CD4-positive, alpha-beta T cell (primary cell): ENCODE data around the gene IFNAR1. TPM values are rescaled to one million over a fixed set of nuclear protein-coding genes. Genes with fewer than 3 reads are reported as not detected.

Experiments
- ATAC-seq: fragments of 200-7000 bp; cut with Tn5 transposase; one replicate; pipeline ENCODE4 v1.10.0; 2022; ENCODE audit warnings: mild to moderate bottlenecking; ENCODE audit not compliant: poor library complexity
- CTCF ChIA-PET: fragments of 350-600 bp; sonication (Branson Sonifier 250); formaldehyde crosslinking; loops from one replicate; lab custom pipeline; 2021; ENCODE audit warnings: antibody characterized with exemption, inconsistent platforms; lab: Charles Lee
- POLR2A ChIA-PET: fragments of 350-600 bp; sonication (Branson Sonifier 250); formaldehyde crosslinking; loops from one replicate; lab custom pipeline; 2021; ENCODE audit warnings: antibody characterized with exemption, inconsistent platforms; lab: Charles Lee
- DNase-seq, 14 experiments: peaks; one replicate each; pipeline ENCODE4 v3.0.0-alpha.2; 2013 to 2020; ENCODE audit warnings: mixed read lengths in 2 of 14
- H3K27ac ChIP-seq, 2 donors: one replicate each; pipeline versions ENCODE4 v1.5.1 to v1.7.0; 2013; ENCODE audit warnings: low read length in 2 of 2, low read depth in 1 of 2, mild to moderate bottlenecking in 1 of 2
- H3K27me3 ChIP-seq, 2 experiments: 1 replicate in 1 of 2; 2 replicates in 1 of 2; pipeline versions ENCODE4 v1.6.1 to v1.7.0; 2013; ENCODE audit warnings: low read length in 2 of 2, control low read depth in 1 of 2, mild to moderate bottlenecking in 1 of 2, moderate library complexity in 1 of 2; ENCODE audit not compliant: insufficient read depth in 2 of 2, control insufficient read depth in 1 of 2
- H3K36me3 ChIP-seq: one replicate; pipeline ENCODE4 v1.6.1; 2013; ENCODE audit warnings: low read length, control low read depth; ENCODE audit not compliant: insufficient read depth
- H3K4me1 ChIP-seq: one replicate; pipeline ENCODE4 v1.6.1; 2013; ENCODE audit warnings: low read length, control low read depth; ENCODE audit not compliant: insufficient read depth
- H3K4me3 ChIP-seq: one replicate; pipeline ENCODE4 v1.5.1; 2013; ENCODE audit warnings: mild to moderate bottlenecking, low read length, moderate library complexity
- H3K9me3 ChIP-seq, 2 experiments: 1 replicate in 1 of 2; 2 replicates in 1 of 2; pipeline versions ENCODE4 v1.6.1 to v1.7.0; 2013; ENCODE audit warnings: low read length in 2 of 2, mild to moderate bottlenecking in 2 of 2, control low read depth in 1 of 2, moderate library complexity in 1 of 2; ENCODE audit not compliant: control insufficient read depth in 1 of 2, insufficient read depth in 1 of 2
- H3K27ac Mint-ChIP-seq: one replicate; pipeline ENCODE4 v1.8.0; 2020; ENCODE audit warnings: mixed read lengths
- H3K27me3 Mint-ChIP-seq: one replicate; pipeline ENCODE4 v1.8.0; 2021; ENCODE audit warnings: mixed read lengths
- H3K36me3 Mint-ChIP-seq: one replicate; pipeline ENCODE4 v1.8.0; 2021; ENCODE audit warnings: low read depth, mixed read lengths
- H3K4me1 Mint-ChIP-seq: one replicate; pipeline ENCODE4 v1.8.0; 2021; ENCODE audit warnings: low read depth, mixed read lengths
- H3K4me3 Mint-ChIP-seq: one replicate; pipeline ENCODE4 v1.8.0; 2020; ENCODE audit warnings: mild to moderate bottlenecking, mixed read lengths
- H3K9me3 Mint-ChIP-seq: one replicate; pipeline ENCODE4 v1.8.0; 2020; ENCODE audit warnings: mixed read lengths
- intact Hi-C, 2 experiments: fragments of 100-400 bp; cut with DNase I in 1 of 2; cut with micrococcal nuclease in 1 of 2; formaldehyde crosslinking; loops; one replicate each; pipeline versions ENCODE4 v1.15.1 to v1.9.0; 2023 to 2025; cut with DNase I, micrococcal nuclease
- total RNA-seq, 174 experiments: library from RNA in 2 of 174; stranded (reverse) in 2 of 174; gene quantifications; one replicate each; pipeline ENCODE4 v1.2.3 and lab custom pipeline; 2021 to 2026
- TF ChIP-seq, protein P1 (sequence below): fragments of 200-600 bp; IDR thresholded peaks from one replicate; pipeline ENCODE4 v1.8.0; 2022; ENCODE audit warnings: antibody characterized with exemption, mild to moderate bottlenecking

Gene IFNAR1
- total RNA-seq, 2 experiments from 2014 or later, result 20.4 to 26.8 TPM

- H3K4me1 ChIP-seq, result peaks cover 18% of the 10 kb centered on the region
- TF ChIP-seq, protein P1, sequence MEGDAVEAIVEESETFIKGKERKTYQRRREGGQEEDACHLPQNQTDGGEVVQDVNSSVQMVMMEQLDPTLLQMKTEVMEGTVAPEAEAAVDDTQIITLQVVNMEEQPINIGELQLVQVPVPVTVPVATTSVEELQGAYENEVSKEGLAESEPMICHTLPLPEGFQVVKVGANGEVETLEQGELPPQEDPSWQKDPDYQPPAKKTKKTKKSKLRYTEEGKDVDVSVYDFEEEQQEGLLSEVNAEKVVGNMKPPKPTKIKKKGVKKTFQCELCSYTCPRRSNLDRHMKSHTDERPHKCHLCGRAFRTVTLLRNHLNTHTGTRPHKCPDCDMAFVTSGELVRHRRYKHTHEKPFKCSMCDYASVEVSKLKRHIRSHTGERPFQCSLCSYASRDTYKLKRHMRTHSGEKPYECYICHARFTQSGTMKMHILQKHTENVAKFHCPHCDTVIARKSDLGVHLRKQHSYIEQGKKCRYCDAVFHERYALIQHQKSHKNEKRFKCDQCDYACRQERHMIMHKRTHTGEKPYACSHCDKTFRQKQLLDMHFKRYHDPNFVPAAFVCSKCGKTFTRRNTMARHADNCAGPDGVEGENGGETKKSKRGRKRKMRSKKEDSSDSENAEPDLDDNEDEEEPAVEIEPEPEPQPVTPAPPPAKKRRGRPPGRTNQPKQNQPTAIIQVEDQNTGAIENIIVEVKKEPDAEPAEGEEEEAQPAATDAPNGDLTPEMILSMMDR, result no peak
- intact Hi-C loops, result loop anchor here in 1 of 2 experiments (2.0 to 10.0 kb wide), 2 partner anchors 27 to 57 kb away; no protein-coding TSS in a partner anchor
- no peak overlapping the region for H3K4me3 Mint-ChIP-seq
- H3K27ac ChIP-seq, result no peak overlapping the region
- ATAC-seq (no peak), DNase-seq (no peak)
- peaks cover 32% of the 10 kb centered on the region for H3K4me1 Mint-ChIP-seq
- H3K27ac Mint-ChIP-seq, result peak overlapping the region; percentile 8
- H3K27me3 Mint-ChIP-seq, result no peaks in the 10 kb centered on the region
- peaks cover 78% of the 10 kb centered on the region for H3K36me3 Mint-ChIP-seq
- peaks cover 74% of the 10 kb centered on the region for H3K36me3 ChIP-seq
- CTCF ChIA-PET, result interaction anchor here (0.7 kb wide), 1 partner anchor 736 kb away, joined by 3 read pairs; no protein-coding TSS in a partner anchor
- no peaks in the 10 kb centered on the region for H3K9me3 Mint-ChIP-seq
- no peaks in the 10 kb centered on the region for H3K9me3 ChIP-seq
- no peaks in the 10 kb centered on the region for H3K27me3 ChIP-seq
- H3K4me3 ChIP-seq, result no peak overlapping the region
- POLR2A ChIA-PET, result no interaction called here
These were observed 33.1 kb upstream of the IFNAR1 start for GRCh38 chr21:33291686-33292085.

GRCh38 chr21:33292724-33293123 lies 32.0 kb upstream of the IFNAR1 start:
- no peak for ATAC-seq
- Histone ChIP-seq H3K4me1 (peaks cover 18% of the 10 kb centered on the region), H3K27ac (no peak overlapping the region), H3K4me3 (no peak overlapping the region), H3K36me3 (peaks cover 65% of the 10 kb centered on the region), H3K9me3 (no peaks in the 10 kb centered on the region), H3K27me3 (no peaks in the 10 kb centered on the region)
- TF ChIP-seq, protein P1, result no peak
- no peak for DNase-seq
- ChIA-PET POLR2A (interaction anchor here (1.5 to 2.6 kb wide), 2 partner anchors 32 to 89 kb away, joined by 3 to 24 read pairs; partner anchors contain the start of gene IFNAR1), CTCF (no interaction called here)
- Mint-ChIP-seq H3K4me1 (peaks cover 35% of the 10 kb centered on the region), H3K27me3 (no peaks in the 10 kb centered on the region), H3K27ac (peak overlapping the region; percentile 86), H3K9me3 (no peaks in the 10 kb centered on the region), H3K36me3 (peaks cover 74% of the 10 kb centered on the region), H3K4me3 (no peak overlapping the region)
- intact Hi-C loops, result loop anchor here in 1 of 2 experiments (2.0 to 10.0 kb wide), 2 partner anchors 28 to 58 kb away; no protein-coding TSS in a partner anchor

- Mint-ChIP-seq H3K36me3 (peaks cover 74% of the 10 kb centered on the region), H3K4me3 (no peak overlapping the region), H3K27me3 (no peaks in the 10 kb centered on the region), H3K4me1 (peaks cover 39% of the 10 kb centered on the region), H3K9me3 (no peaks in the 10 kb centered on the region), H3K27ac (peak overlapping the region; percentile 86)
- POLR2A ChIA-PET, result interaction anchor here (0.7 to 2.6 kb wide), 5 partner anchors 27 to 187 kb away, joined by 3 to 24 read pairs (median 4); partner anchors contain the start of genes IFNAR1 and IL10RB
- Histone ChIP-seq H3K9me3 (no peaks in the 10 kb centered on the region), H3K27me3 (no peaks in the 10 kb centered on the region), H3K36me3 (peaks cover 61% of the 10 kb centered on the region), H3K4me1 (peaks cover 18% of the 10 kb centered on the region), H3K4me3 (no peak overlapping the region), H3K27ac (no peak overlapping the region)
- CTCF ChIA-PET, result no interaction called here
- TF ChIP-seq, protein P1, result no peak
- intact Hi-C loops, result loop anchor here in 1 of 2 experiments (2.0 to 10.0 kb wide), 2 partner anchors 28 to 58 kb away; no protein-coding TSS in a partner anchor
- ATAC-seq (no peak), DNase-seq (no peak)
These were observed 31.6 kb upstream of the IFNAR1 start for GRCh38 chr21:33293136-33293535.
